GM12874 (cell line): ENCODE data around the gene SMAD2.

ENCODE experiments used
- CTCF ChIP-seq: IDR thresholded peaks from 2 replicates; pipeline ENCODE4 v1.5.1; 2011; ENCODE audit warnings: low read depth, mild to moderate bottlenecking, control low read depth, low read length, moderate library complexity; ENCODE audit not compliant: insufficient read depth

The SMAD2 gene

DNA sequence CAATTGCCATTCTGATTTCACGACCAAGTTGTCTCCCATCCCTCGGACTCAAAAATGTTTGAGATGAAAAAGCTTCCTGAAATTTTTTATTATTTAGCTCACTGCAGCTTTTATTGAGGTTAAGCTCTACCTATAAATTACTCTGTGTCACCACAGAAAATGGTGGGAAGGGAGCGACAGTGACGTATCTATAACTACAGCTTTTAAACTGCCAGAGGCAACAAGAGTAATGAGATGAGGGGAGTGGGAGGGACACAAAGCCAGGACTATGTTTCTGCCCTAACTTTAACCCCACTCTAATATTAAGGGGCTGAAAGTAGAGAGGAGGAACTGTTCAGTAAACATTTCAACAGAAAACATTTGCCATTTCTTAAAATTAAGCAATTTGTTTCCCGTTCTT, 37.4 kb downstream of the SMAD2 start:
- no peak for TF ChIP-seq CTCF

- TF ChIP-seq CTCF: no peak
These were observed 42.3 kb downstream of the SMAD2 start for GRCh38 chr18:47888156-47888555.

DNA sequence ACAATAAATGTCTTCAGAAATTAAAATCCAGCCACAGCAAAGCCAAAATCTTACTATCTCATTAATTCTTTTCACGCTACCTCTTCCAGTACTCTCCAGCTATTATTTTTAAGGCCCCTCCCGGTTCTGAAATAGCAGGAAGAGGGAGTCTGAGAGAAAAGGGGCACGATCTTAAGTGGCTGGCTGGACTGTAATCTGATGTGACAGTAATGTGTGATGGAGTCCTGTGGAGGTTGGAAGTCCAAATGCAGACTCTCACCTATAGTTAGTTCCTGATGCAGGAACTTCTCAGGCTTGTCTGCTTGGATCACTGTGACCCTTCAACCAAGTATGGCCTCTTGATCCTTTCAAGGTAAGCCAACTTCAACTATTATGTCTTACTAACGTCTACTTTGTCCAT, 43.2 kb downstream of the SMAD2 start:
- TF ChIP-seq CTCF: no peak

DNA sequence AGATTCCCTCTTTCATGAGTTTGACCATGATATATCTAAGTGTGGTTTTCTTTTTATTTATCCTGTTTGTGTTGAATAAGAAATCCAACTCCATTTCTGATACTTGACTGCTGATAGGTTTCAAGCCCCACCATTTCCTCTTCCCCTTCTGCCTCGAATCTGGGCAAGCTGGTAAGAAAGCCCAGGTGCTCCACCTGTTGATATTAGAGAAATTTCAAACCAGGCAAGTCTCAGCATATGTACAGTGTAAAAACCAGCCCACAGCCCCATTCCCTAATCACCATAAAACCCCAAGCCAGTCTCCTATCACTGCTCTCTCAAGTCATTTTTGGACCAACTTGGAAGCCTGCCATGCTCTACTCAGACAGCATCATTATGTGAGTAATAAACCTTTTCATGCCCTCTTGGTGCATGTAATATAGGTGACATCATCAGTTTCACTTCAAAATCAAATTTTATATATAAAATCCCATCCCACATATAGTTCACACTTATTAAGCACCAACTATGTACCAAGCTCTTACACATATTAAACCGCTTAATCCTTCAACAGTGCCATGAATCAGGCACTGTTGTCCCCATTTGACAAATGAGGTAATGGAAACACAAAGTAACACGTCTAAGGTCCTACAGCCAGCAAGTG, 46.6 kb downstream of the SMAD2 start:
- no peak for TF ChIP-seq CTCF

DNA sequence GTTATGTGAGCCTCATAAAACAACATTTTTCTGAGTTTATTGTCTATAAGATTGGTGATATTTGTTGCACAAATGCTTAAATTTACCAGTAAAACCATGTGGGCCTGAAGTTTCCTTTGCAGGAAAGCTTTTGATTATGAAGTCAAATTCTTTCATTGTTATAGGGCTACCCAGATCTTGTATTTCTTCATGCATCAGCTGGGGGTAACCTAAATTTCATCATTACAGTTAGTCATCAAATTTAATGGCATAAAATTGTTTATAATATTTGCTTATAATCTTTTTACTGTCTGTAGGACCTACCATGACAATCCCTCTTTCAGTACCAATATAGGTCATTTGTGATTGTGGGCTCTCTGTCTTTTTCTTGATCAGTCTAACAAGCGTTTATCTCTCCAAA, 47.8 kb downstream of the SMAD2 start:
- TF ChIP-seq CTCF: no peak

DNA sequence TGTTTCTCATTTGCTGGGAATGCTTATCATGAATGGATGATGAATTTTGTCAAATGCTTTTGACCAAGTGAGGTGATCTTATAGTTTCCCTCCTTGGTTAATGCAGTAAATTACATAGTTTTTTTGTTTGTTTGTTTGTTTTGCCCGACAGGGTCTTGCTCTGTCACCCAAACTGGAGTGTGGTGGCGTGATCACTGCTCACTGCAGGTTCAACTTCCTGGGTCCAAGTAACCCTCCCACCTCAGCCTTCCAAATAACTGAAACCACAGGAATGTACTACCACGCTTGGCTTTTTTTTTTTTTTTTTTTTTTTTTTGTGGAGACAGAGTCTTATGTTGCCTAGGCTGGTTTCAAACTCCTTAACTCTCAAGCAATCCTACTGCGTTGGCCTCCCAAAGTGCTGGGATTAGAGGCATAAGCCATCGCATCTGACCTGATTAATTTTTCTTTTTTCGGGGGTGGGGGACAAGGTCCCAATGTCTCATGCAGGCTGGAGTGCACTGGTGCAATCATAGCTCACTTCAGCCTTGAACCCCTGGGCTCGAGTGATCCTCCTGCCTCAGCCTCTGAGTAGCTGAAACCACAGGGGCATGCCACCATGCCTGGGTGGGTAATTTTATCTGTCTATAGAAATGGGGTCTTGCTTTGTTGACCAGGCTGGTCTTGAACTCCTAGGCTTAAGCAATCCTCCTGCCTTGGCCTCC, 48.6 kb downstream of the SMAD2 start:
- no peak for TF ChIP-seq CTCF

DNA sequence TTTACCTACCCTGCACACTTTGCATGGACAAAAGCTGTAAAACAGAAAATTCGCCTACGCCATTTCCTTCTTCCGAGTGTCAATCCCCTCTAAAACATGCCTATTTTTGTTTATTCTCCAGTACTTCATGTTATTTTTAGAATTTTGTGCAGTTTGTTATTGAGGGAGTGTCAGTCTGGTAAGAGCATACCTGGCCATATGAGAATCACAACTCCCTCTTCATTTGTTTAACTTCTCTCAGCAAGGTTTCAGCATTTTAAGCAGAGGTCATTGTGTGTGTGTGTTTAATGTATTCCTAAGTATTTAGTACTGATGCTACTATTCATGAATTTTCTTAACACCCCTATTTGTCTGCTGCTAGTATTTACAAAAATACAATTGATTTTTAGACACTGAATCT, 49.4 kb downstream of the SMAD2 start:
- TF ChIP-seq CTCF: no peak
